ENCODE data around the gene CHI3L2.

- TF ChIP-seq POLR2A (IDR thresholded peaks at IDR 0.05; ENCODE audit: low read length): no peak
- TF ChIP-seq GATA1 (IDR thresholded peaks at IDR 0.05; ENCODE audit: low read depth, low read length): no peak
Measured at GRCh38 chr1:111242805-111243523, 15.5 kb downstream of the CHI3L2 start.
